Fibroblast of peridontal ligament (primary cell): Measurements from ENCODE around the gene TMEM272.

Experiments used
- DNase-seq: peaks from one replicate; pipeline ENCODE4 v3.0.0-alpha.2; 2010; ENCODE audit errors: extremely low read depth

Gene TMEM272

DNA sequence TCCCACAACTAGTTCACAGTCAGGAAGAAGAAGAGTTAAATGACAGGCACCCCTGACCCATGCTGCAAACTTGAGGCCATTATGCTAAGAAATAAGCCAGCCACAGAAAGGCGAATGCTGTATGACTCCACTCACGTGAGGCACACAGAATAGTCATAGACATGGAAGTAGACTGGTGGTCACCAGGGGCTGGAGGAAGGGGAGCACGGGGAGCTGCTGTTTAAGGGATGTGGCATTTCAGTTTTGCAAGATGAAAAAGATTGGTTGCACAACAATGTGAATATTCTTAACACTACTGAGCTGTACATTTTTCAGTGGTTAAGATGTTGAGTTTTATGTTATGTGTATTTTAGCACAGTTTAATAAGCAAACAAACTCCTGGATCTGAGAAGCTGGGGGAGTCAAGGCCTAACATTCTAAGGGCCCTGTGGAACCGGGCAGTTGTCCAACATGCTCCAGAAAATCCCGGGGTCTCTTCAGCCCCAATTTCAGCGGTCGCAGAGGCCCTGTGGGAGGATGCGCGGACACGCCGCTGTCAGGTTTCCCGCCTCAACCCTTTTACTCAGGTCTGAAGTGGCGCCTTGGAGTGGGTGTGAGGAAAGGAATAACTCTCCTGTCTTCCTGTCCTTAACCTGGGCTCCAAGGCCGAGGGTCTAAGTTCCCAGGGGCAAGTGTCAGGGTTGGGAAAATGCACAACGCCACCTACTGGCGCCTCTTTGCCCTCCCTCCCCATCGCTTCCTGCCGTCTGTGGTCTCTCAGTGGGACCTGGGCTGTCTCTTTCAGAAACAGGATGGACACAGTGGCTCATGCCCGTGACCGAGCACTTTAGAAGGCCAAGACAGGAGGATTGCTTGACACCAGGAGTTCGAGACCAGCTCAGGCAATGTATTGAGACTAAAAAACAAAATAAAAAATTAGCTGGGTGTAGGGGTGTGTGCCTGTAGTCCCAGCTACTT, 4.4 kb upstream of the TMEM272 start:
- no peak for DNase-seq

DNA sequence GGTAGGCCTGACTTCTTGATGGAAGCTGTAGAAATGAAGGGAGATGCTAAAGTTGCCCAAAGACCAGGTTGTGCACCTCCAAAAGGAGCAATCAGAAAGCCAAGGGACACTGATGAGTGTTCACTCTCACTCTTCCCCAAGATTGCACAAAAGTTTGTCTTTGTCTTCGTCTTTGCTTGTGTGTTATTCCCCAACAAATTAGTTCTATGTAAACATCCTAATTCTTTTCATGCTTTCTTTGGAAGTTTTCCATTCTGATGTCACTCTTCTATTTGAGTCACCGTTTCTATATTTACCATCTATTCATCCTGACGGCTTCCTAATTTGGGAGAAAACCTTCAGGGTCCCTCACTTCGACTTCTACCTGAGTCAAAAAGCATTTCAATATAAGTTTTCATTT, 3.7 kb upstream of the TMEM272 start:
- DNase-seq: peak; percentile 50

DNA sequence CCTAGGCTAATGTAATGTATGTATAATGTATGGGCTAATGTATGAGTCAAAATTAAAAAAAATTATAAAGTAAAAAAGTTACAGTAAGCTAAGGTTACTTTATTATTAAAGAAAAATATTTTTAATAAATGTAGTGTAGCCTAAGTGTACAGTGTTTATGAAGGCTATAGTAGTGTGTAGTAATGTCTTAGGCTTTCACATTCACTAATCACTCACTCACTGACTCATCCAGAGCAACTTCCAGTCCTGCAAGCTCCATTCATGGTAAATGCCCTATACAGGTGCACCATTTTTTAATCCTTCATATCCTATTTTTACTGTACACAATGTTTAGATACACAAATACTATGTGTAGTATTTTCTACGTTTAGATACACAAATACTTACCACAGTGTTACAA, 1.8 kb upstream of the TMEM272 start:
- DNase-seq: no peak

DNA sequence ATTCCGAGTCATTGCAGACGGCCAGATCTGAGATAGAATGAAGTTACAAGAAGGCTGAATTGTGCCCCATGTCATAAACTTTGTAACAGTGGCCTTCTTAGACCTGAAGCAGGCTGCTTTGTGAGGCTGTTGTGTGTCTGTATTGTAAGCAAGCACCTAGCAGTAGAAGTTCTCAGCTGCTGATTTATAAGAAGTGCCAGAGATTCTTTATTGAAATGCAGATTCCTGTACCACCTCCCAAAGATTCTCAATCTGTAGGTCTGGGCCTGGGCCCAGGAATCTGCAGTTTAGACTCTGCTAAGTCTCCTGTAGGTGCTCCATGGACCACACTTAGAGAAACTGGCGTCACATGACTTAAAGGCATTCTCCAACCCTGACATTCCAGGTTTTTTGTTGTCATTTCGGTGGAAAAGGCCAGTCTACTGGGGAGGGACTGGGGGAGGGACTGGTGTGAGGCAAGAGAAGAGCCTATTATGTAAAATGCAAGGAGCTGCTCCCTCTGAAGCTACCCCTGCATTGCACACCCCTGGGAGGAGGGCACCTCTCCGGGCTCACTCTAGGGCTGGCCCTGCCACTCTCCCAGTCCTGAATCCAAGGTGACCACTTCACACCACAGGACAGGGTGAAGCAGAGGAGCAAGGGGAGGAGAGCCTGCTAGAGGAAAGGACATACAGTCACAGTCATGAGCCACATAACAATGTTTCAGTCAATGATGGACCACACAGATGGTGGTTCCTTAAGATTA, 769 bp upstream of the TMEM272 start:
- no peak for DNase-seq

DNA sequence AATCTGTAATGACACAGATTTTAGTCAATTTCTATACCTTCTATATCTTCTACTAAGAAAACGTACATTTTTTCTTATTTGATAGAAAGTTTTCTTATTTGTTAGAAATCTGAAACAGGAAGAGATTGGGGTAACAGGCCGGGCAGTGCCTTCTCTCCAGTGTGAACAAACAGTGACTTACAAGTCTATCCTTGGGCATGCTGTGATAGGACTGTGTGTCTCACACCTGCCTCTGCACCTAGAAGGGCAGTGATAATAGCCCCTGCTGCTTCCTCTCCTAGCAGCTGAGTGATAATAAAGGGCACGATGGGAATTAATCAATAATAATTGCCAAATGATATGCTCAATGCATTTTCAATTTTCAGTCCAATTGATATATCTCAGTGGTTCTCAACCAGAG, 1.4 kb downstream of the TMEM272 start:
- no peak for DNase-seq

DNA sequence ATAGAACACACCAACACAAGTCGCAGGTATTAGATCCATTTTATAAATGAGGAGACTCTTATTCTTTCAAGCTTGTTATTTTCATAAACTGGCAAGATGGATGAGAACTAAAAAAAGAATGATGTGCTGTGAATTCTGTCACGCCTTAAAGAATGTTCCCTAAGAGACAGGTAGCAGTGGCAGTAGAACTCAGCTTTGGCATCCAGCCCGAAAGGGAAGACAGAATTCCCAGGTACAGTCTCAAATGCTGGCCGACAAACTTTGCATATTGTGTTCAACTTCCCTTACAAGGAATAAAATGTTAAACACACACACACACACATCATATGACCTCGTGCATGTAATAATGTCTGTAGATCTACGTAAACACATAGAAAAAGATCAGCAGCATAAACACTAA, 3.2 kb downstream of the TMEM272 start:
- no peak for DNase-seq

DNA sequence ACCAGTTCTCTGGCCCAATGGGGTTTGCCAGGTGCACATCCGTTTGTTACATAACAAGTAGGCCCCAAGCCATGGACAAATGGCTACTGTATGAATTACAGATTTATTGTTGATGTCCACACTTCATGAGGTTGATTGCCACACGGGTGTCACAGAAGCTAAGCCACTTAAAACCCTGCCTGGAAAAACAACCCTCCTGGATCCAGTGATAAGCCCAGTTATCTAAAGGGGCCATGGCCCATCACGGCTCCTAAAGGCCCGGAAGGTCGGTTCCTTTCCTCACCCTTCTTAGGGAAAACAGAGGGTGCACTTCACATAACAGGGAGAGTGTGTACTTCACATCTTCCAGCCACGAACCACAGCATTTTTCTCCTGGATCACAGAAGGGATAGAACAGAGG, 4.1 kb downstream of the TMEM272 start:
- DNase-seq: no peak

DNA sequence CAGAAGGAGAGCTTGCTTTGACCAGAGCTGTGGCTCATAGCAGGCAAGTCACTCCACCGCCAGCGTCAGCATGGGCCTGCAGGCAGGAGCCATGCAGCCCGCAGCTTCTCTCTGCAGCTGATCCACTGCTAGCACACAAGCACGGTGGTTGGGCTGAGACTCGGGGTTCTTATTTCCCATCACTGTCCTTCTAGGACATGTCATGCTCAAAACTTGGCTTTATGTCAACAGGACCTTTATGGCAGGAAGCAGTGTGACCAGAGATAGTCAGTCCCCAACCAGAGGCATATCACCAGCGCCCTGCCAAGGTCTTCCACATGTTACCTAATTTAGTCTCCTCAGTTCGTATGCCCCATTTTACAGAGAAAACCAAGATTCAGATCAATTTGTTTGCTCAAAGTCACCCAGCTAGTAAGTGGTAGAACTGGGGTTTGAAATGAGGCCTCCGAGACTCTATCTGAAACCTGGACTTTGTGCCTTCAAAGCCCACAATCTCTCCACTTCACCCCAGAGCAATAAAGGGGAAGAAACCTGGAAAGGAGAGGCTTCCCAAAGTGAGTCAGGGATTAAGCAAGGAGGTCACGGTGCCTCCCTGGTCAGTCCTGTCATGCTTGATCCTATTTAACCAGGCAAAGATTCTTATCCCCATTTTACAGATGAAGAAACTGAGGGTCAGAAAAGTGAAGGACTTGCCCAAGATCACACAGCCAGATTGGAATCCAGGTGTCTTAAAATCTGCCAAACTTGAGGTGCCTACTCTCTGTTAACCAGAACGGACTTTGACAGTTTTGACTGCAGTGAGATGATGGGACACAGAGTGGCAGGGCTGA, 5.1 kb downstream of the TMEM272 start:
- no peak for DNase-seq

DNA sequence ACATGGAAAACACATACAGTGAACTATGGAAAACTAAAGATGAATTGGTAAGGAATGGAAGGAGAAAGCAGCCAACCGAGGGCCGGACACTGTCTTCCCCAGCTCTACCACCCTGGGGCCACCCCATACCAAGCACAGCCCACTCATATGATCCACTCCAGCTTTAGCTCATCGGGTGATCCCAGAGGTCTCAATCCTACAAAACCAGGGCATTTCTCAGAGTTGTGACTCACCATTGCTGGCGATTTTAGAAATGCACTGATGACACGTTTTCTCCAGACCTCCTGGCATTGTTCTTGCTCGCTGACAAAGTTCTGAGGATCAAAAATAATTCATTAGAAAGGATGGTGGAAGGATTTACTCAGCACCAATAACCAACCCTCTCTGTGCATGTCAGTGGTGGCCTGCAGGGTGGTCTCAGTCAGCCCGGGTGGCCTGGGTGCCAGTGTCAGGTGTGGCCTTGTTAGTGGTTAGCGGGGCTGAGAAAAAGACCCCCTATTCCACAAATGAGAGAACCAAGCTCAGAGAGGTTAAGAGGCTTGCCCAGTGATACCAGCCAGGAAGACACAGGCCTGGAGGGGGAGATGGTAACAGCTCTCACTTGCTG, 6.6 kb downstream of the TMEM272 start:
- DNase-seq: peak; percentile 45

DNA sequence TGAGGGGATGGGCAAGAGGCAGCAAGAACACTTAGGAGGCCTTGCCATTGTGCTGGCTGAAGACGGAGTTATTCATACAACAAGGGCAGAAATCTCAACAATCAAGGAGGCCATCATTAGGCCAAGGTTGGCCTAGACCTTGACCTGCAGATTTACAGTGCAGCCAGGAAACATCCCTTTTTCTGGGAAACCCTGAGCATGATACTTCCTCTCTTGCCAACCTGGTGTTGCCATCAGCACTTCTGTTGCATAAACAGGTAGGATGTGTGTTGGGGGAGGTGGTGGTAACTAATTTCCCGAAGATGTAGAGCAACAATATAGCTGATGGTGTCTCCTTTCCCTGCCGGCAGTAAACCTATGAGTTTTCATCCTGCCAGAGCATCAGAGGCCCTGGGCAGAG, 8.0 kb downstream of the TMEM272 start:
- no peak for DNase-seq

DNA sequence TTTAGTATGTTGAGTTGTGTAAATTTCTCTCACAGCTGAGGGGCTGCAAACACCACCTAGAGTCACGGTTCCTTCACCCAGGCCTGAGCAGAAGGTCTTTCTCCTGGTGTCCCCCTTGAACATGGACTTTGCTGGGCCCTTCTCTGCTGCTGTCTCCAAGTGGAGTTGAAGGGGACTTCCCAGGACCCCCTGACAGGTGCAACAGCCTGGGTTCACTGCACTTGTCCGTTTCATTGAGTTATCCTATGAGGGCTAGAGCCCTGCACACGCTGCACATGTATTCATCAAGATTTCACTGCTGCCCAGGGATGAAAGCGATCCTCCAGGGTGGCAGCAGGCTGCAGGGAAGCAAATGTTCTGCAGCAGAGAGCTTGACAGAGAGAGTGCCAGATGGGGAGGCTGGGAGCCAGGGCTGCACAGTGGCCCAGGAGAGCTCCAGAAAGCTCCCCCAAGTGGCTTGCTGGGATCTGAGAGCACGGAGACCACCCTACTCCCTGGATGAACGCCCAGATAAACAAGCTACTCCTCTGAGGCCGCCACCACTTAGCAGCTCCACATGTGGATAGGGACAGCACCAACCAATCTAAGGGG, 10.3 kb downstream of the TMEM272 start:
- DNase-seq: no peak

DNA sequence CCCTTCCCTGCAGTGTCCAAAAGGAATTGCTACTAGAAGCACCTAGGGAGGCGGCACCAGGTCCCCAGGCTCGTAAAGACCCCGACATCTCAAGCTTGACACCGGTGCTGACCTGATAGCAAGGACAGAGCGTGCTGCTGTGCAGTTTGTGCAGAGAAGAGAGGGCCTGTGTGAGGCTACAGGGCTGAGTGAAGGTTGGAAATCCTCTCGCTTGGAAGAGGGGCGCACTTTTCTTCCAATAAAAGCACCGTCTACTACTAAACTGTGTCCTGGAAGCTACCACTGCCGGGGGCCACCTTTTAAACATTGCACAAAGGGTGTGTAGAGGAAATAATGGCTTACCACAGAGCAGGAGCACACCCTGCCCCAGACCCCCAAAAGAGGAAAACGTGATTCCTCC, 11.0 kb downstream of the TMEM272 start:
- no peak for DNase-seq

DNA sequence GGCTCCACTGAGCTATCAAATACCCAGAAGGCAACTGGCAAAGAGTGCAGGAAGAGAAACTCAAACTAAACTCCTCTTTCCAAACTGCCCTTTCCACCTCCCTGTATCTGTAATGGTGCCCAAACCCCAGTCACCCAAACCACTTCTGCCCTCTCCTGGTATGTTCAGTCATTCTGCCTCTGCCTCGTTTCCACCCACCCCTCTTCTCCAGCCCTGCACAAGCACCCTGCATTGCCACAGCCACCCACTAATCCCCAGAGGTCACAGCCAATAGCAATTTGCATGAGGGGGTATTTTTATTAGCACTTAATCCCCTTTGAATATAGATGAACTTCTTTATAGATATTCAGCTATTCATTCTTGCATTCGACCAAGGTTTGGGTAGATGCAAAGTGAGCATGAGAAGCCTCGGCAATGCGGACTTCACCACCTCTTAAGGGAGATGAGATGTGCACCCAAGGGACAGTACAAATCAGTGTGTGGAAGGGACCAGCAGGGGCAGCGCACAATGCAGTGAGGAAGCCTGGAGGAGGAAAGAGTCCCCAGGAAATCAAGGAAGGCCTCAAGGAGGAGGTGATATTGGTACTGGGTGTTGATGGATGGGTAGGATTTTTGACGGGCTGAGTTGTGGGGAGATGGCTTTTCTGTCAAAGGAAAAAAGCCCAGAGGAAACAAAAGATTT, 12.4 kb downstream of the TMEM272 start:
- peak; percentile 57 for DNase-seq

DNA sequence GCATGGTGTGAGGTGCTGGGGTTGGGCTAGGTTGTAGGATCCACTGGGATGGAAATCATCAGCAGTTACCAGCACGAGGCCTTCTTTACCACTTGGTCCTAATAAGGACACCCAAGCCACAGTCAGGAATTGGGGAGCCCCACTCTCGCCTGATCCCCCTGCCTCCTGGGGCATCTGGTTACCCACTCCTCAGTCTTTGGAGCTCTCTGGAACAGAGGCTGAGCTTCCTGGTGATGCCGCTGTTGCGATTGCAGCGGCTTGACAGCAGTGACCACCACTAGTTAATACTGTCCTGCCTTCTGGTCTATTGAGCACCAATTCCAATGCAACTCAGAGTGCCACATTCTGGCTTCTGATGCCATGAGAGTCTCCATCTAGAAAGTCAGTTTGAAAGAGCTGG, 13.5 kb downstream of the TMEM272 start:
- DNase-seq: no peak

DNA sequence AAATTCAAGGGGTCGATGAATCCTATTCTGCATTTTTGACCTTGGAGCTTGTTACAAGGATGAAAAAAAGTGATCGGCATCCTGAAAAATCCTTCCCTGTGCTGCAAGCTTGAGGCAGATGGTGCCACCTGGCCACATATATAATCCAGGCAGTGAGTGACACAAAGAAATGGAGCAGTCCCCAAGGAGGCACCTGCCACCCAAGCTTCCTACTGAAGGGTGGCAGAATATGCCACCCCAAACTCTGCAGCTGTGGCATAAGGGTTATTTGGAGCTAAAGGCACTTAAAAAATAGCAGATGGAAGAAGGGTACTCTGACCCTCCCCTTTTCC, 15.4 kb downstream of the TMEM272 start:
- no peak for DNase-seq

DNA sequence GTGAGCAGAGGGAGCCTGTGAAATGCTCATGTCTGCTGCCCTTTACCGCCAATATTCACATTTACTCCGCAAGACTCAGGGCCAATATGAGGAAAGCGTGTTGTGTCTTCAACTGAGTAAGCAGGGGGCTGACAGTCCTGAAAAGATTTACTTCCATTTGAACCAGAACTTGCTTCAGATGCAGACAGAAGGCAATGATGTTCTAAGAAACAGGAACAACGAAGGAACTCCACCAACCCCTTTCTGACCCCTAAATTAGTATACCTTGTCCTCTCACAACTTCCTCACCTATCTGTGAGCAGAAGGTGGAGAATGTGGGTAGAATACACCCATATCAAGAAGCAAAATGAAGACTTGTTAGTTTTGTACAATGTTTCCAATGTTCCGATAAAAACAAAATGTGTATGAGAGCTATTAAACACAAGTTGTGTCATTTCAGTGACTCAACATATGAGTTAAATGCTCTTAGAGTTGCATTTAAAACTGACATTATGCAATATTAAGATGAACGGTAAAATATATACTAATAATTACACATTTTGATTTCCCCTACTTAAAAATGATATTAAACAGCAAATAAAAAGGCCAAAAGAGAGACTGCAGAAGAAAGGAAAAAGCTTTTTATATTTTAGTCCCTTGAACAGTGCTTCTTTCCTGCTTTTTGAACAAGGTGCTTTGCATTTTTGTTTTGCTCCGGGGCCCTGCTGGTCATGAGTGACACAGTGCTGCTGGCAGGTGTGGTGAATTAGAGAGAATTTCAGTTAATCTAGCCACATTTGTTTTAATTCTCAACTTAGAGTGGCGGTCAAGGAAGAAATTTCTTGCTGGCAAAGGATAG, 16.0 kb downstream of the TMEM272 start:
- DNase-seq: no peak

DNA sequence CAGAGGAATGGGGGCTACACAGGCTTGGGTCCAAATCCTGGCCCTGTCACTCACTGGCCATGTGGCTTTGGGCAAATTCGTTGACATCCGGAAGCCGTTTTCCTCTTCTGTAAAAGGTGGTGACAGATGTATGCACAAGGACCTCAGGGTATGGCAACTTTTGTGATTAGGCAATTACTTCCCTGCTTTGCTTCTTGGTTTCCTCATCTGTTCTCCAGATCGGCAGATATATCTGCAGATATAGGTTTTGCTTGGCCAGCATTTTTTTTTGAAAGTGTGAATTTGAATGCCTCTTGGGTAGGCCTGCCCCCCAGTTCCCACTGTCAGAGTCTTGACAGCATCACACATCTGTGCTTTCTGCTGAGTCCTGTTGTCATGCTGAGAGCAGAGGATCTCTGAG, 17.7 kb downstream of the TMEM272 start:
- no peak for DNase-seq

DNA sequence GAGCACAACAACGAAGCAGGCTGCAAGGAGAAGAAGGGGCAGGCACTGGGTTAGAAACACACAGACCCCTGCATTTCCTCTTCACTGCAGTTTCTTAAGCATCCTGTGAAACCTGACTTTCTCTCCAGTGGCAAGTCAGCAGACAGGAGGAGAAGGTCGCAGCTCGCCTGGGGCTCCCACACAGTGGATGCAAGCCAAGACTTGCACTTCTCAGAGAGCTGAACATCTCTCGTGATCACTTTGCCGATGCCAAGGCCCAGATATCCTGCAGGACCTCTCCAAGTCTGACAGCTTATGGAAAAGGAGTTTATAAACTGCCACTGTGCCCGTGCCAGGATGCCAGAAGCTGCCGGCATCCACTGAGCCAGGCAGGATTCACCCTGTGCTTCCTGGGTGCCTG, 18.4 kb downstream of the TMEM272 start:
- DNase-seq: no peak

DNA sequence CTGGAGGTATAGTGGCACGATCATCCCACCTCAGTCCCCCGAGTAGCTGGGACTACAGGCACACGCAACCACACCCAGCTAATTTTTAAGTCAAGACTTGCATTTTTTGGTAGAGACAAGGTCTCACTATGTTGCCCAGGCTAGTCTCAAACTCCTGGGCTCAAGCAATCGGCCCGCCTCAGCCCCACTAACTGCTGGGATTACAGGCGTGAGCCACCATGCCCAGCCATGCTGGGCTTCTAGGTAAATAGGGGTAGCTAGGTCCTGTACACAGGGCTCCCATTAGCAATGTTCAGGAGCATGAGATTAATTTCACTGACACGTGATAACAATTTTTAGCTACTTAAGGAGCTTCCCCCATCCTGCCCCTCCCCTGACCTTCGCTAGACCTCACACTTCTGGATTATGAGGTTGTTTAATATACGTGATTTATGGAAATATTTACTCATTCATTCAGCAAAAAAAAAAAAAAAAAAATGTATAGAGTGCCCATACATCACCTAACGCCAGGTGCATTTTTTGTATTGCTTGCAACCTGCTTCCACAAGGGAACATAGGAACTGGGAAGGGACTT, 19.2 kb downstream of the TMEM272 start:
- DNase-seq: no peak

DNA sequence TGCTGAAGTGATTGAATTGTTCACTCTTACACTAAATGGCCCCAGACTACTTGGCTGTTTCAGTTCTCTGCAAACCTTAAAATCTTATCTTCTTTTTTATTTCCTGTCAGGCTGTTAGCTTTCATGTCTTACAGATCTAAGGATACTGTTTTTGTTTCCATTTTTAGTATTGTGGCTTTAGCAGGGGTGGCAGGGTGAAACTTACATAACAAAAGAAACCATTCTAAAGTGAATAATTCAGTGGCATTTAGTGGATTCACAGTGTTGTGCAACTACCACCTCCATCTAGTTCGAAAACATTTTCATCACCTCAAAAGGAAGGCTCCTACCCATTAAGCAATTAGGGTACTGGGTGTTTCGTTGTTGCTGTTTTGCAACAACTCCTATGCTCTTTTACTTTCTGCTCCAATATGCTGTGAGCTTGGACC, 19.8 kb downstream of the TMEM272 start:
- no peak for DNase-seq
